Choroid plexus epithelial cell (primary cell): ENCODE measurements around the gene TEKT5.
"Not testable (repeated sequence)": the region's sequence is repeated elsewhere in the genome, so short reads cannot be mapped to it uniquely, and the experiment has no call there.

ENCODE experiments used
- DNase-seq: peaks from one replicate; pipeline ENCODE4 v3.0.0-alpha.2; 2010; ENCODE audit warnings: low read depth
- H3K4me3 ChIP-seq: 2 replicates; pipeline ENCODE4 v1.5.1; 2011; ENCODE audit warnings: low read depth, mild to moderate bottlenecking, control low read depth, low read length, moderate library complexity
- CTCF ChIP-seq: conservative IDR thresholded peaks from 2 replicates; pipeline ENCODE4 v1.5.1; 2011; ENCODE audit warnings: low read depth, mild to moderate bottlenecking, control low read depth, inconsistent platforms, low read length, moderate library complexity

The TEKT5 gene

DNA sequence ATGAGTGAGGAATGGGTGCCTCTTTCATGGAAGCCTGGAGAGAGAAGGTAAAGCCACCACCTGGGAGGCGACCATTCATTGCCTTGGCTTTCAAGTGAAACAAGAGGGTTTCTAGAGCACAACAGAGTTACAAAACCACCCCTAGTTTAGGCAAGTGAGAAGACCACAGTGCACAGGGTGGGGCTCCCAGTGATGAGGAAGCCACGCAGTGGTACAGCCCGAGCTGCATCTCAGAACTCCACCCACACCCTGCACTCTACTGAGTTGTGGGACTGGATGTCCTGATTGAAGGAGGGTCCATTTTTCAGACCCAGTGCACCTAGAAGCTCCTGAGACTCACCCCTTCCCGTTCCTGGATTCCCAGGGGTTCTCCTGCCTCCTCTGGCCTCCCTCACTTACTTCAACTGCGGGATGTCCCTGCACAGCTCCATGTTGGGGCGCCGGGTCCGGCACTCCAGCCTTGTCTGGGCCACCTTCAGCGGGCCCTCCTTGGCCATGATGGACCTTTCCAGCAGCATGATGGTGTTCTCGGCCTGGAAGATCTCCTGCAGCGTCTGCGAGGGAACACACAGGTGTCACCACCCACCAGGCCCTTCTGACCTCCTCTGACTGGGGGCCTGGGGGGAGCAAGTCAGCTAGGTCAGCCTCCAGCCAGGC, 59.2 kb downstream of the TEKT5 start:
- no peak for DNase-seq
- TF ChIP-seq CTCF, result no peak

DNA sequence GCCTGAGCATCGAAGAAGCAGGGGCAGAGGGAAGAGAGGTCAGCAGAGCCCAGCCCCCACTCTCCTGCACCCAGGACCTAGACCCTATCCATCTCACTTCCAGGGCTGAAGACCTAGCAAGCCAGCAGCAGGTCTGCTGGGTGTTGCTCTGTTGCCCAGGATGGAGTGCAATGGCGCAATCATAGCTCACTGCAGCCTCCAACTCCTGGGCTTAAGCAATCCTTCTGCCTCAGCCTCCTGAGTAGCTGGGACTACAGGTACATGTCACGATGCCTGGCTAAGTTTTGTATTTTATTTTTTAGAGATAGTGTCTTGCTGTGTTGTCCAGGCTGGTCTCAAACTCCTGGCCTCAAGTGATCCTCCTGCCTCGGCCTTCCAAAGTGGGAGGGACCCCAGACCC, 61.3 kb downstream of the TEKT5 start:
- H3K4me3 ChIP-seq, DNase-seq: not testable (repeated sequence)

More for the DNA sequence above, 59.2 kb downstream of the TEKT5 start:
- no peak overlapping the region for H3K4me3 ChIP-seq

GRCh38 chr16:10631886-10632285, 62.8 kb downstream of the TEKT5 start:
- no peak overlapping the region for H3K4me3 ChIP-seq
- no peak for TF ChIP-seq CTCF
- no peak for DNase-seq

- no peak overlapping the region for H3K4me3 ChIP-seq
- TF ChIP-seq CTCF, result no peak
- no peak for DNase-seq
These were observed 65.2 kb downstream of the TEKT5 start for GRCh38 chr16:10629592-10629963.

DNA sequence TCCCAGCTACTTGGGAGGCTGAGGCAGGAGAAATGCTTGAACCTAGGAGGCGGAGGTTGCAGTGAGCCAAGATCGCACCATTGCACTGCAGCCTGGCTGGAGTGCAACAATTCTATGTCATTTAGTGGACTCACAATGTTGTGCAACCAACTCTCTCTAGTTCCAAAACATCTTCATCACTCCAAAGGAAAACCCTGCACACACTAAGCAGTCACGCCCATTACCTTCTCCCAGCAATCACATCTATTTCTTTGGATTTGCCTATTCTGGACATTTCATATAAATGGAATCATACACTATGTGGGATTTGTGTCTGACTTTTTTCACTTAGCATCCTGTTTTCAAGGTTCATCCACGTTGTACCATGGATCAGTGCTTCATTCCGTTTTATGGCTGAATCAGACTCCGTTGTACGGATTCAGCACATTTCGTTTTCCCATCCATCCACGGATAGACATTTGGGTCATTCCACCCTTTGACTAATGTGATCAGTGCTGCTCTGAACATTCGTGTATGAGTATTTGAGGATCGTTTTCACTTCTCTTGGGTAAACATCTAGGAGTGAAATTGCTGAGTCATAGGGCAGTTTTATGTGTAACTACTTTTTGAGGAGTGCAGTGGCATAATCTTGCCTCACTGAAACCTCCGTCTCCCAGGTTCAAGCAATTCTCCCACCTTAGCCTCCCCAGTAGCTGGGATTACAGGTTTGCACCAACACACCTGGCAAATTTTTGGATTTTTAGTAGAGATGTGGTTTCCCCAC, 69.0 kb downstream of the TEKT5 start:
- H3K4me3 ChIP-seq, result no peak overlapping the region
- peak; percentile 14 for DNase-seq
- TF ChIP-seq CTCF, result no peak

GRCh38 chr16:10624527-10624926, 70.2 kb downstream of the TEKT5 start:
- no peak for TF ChIP-seq CTCF
- no peak for DNase-seq
- no peak overlapping the region for H3K4me3 ChIP-seq

DNA sequence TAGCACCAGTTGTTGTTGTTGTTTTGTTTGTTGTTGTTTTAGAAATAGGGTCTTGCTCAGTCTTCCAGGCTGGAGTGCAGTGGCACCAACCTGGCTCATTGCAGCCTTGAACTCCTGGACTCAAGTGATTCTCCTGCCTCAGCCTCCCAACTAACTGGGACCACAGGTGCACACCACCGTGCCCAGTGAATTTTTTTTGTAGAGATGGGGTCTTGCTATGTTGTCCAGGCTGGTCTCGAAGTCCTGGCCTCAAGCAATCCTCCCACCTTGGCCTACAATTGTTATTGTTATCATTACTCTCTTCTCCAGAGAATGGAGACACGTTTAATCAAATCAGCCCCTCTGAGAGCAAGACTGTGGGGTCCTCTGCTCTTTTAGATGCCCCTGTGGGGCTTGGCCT, 71.7 kb downstream of the TEKT5 start:
- no peak overlapping the region for H3K4me3 ChIP-seq
- no peak for TF ChIP-seq CTCF
- no peak for DNase-seq
